HG03196 (cell line): Measurements from ENCODE around the gene SCARF1.

Source experiments
- ATAC-seq: cut with Tn5 transposase; IDR thresholded peaks from one replicate; pipeline ENCODE4 v1.9.1; 2021; ENCODE audit not compliant: unreplicated experiment

SCARF1 gene

GRCh38 chr17:1648173-1648962, 2.8 kb upstream of the SCARF1 start:
- ATAC-seq = no peak

- no peak for ATAC-seq
Measured at GRCh38 chr17:1647802-1648171, 2.3 kb upstream of the SCARF1 start.

GRCh38 chr17:1646199-1646875, 805 bp upstream of the SCARF1 start:
- no peak for ATAC-seq

GRCh38 chr17:1644493-1645206, 882 bp downstream of the SCARF1 start:
- no peak for ATAC-seq

GRCh38 chr17:1643999-1644492, 1.5 kb downstream of the SCARF1 start:
- no peak for ATAC-seq

- no peak for ATAC-seq
Measured at GRCh38 chr17:1643293-1643998, 2.1 kb downstream of the SCARF1 start.

- no peak for ATAC-seq
Measured at GRCh38 chr17:1641065-1641403, 4.5 kb downstream of the SCARF1 start.

- ATAC-seq = no peak
Measured at GRCh38 chr17:1640329-1641064, 5.0 kb downstream of the SCARF1 start.

- no peak for ATAC-seq
Measured at GRCh38 chr17:1639549-1640180, 5.9 kb downstream of the SCARF1 start.

- no peak for ATAC-seq
Measured at GRCh38 chr17:1638624-1639300, 6.8 kb downstream of the SCARF1 start.

- ATAC-seq = no peak
Measured at GRCh38 chr17:1638171-1638590, 7.4 kb downstream of the SCARF1 start.

GRCh38 chr17:1636732-1637285, 8.7 kb downstream of the SCARF1 start:
- ATAC-seq = no peak

- no peak for ATAC-seq
Measured at GRCh38 chr17:1635675-1636465, 9.7 kb downstream of the SCARF1 start.

GRCh38 chr17:1634841-1635650, 10.5 kb downstream of the SCARF1 start:
- no peak for ATAC-seq

- no peak for ATAC-seq
Measured at GRCh38 chr17:1630662-1631061, 14.9 kb downstream of the SCARF1 start.

GRCh38 chr17:1629504-1630310, 15.8 kb downstream of the SCARF1 start:
- ATAC-seq = peak; percentile 3
